Measurements from ENCODE around the gene PARS2. TPM values are rescaled to one million over a fixed set of nuclear protein-coding genes. Genes with fewer than 3 reads are reported as not detected.

PARS2 gene
- polyA plus RNA-seq, 1 donor, result 4.5 TPM

DNA sequence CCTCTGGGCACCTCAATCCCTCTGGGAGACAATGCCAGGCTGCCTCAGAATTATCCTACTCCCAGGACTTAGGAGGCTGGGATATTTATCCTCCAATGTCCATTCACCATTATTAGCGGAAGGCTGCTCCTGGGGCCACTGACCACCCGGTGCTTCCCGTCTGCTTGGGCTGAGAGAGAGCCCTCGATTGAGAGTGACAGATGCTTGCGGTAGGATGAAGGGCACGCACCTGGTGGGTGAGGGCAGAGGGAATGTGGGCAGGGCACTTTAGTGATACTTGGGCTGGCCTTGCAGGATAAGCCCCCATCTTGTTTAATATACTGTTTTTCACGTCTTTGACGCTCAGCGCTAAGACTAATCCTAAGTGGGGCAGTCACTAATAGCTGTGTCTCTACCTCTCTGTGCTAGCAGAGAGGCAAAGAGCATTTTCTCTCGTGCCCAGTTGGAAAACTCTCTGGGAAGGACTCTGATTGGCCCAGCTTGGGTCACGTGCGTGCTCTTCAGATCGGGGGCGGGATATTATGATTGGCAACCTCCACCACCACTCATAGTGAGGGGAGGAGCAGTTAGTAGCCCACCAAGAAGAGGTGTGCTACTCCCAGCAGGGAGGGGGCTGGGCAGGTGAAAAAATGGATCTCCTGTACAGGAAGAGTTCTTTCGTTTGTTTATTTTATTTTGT, 10.6 kb upstream of the PARS2 start:
- DNase-seq, result no peak

DNA sequence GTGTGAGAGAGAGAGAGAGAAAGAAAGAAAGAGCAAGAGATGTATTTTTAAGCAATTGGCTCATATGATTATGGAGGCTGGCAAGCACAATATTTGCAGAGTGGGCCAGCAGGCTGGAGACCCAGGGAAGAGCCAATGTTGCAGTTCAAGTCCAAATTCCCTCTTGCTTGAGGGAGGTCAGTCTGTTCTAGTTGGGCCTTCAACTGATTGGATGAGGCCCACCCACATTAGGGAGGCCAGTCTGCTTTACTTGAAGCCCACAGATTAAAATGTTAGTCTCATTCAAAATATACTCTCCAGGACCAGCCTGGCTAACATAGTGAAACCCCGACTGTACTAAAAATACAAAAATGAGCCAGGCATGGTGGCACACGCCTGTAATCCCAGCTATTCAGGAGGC, 8.6 kb upstream of the PARS2 start:
- no peak for DNase-seq

DNA sequence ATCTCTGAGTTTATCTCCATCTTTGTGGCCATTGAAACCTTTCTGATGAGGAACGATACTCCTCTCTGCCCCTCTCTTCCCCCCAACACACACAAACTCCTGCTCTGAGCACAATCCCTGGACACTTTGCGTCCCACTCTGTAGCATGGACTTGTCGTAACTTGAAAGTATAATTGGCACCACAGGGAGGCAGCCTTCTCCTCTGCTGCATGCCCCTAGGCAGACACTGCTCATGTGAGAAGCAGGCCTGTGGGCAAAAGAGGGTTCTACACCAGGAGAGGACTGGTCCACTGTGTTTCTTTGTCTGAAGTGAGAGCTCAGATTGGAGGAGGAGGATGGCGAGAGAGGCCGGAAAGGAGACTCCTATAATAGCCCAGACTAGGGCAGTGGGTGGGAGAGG, 3.8 kb upstream of the PARS2 start:
- no peak for DNase-seq

DNA sequence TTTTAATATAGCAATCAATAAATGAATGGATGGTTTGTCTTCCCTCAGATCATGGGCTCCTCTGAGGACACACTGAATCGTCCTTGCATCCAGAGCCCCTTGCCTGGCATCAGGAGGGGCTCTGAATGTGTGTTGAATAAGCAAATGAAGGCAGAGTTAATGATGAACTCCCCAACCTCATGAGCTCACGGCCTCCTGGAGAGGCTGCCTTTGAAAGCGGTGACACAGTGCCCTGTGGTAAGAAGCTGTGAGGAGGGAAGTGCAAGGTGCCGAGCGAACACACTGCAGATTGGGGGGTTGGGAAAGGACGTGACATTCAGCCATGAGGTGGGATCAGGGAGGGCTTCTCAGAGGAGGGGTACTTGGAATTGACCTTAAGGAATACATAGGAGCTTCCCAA, 3.2 kb upstream of the PARS2 start:
- no peak for DNase-seq

DNA sequence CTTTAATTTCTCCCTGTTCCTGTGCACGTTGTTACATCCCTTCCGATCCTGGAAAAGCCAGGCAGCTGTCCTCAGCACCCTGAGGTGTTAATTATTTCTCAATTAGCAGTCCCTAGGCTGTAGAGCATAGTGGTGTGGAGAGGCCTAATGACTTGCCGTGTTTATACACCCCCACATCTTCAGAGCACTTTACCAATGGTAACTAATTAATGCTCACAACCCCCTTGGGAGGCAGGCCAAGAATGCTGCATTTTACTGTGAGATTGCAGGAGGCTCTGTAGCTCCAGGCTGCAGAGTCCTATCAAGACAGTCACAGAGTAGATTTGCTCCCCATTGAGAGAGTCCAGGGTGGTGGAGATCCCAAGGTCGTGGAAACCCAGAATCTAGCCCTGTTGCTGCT, 2.4 kb upstream of the PARS2 start:
- no peak for DNase-seq

DNA sequence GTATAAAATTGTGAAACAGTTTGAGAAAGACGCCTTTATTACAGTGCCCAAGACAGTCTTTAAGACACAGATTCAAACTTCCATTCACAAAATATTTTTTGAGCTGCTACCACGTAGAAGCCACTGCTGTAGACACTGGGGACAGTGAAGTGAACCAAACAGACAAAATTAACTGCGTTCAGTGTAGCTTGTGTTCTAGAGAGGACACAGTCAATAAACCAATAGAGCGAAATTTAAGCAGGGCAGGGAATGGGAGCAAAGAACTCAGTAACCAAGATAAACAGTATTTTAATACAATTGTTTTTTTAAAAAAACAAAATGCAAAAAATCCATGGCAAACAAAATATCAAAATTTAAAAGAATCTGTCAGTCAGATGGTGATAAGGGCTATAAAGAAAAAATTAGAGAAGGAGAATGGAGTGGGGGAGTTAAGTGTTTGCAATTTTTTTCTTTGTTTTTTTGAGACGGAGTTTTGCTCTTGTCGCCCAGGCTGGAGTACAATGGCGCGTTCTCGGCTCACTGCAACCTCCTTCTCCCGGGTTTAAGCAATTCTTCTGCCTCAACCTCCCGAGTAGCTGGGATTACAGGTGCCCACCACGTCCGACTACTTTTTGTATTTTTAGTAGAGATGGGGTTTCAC, 719 bp upstream of the PARS2 start:
- DNase-seq, result no peak

DNA sequence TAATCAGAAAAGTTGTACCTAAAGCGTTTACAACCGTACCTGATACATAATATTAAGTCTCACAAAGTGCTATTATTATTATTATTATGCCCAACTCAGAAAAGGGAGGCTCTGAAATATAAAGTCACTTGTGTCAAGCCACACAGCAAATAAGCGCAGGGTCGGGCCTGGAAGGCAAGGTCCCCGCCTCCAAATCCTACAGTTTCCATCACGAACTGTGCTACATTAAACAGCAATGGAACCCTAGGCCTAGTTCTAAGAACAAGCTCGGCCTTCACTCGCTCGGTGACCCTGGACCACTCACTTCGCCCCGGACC, 549 bp downstream of the PARS2 start:
- no peak for DNase-seq

DNA sequence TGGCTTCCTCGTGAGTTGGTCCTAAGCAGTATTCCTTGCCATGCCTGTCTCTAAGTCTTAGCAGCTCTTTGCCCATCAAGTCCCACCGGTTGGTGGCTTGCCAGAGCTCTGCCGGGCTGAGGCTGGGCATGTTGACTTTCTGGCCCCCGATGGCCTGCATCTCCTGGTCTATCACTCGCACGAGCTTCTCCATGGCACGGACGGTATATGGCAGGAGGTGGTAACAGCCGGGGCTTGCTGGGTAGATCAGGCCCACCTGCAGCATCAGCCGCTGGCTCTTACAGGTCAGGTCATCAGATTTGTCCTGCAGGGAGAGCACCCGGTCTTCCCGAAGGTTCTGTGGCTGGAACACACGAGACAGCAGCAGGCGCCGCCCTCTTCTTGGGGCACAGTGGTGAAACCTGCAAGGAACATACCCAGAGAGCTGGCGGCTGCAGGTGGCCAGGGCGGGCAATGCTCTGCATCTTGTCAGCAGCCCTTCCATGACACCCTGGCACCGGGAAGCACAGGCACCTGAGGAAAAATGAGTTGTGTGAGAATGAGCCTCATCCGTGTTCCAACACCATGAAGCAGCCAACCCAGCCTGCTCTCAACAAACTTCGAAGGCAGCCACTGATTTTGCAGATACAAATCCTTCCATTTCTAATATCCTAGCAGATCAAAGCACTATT, 5.5 kb downstream of the PARS2 start:
- no peak for DNase-seq

DNA sequence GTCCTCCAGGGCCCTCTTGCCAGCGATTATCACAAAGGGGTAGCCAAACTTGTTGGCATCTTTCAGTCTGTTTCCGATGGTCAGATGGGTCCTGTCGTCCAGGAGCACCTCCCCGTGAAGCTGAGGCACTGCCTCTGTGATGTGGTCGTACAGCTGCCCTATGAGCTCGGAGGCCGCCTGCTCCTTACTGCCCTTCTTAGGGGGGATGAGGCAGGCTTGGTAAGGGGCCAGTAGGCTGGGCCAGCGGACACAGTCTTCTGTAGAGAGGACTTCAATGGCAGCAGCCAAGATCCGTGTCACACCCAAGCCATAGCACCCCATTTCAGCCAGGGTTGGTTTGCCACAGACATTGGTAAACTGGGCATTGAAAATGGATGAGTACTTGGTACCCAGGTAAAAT, 6.5 kb downstream of the PARS2 start:
- DNase-seq, result no peak

DNA sequence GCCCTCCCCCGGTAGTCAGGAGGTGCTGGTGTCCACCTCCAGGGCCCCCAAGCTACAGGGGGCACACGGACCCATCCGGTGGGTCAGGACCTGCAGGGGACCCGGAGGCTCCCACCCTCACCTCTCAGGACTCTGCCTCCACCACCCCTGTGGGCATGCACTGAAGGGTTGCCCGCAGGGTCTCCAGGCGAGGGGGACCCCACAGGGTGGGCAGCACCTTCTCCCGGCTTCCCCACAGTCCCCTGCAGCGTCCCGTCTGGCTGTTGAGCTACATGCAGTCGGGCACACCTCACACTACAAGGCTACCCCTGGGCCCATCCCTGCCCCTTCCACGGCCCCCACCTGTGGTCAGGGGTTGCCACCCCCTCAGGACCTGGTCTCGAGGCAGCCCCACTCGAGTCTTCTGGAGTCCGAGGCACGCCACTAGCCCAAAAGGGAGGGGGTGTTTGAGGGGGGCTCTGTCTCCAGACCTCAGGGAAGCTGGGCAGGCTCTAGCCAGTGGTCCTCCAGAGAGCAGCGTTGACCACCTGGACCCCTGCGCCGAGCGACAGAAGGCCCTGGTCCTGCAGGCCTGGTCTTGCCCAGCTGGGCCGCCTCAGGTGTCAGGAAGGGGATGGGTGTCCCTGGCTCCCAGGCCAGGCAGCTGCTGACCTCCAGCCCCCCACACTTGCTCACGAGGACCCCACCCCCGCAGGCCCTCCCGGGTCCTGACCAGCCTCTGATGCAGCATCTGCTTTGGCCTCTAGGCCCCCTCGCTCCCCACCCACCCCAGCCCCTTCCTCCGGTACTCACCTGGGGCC, 9.6 kb downstream of the PARS2 start:
- DNase-seq, result no peak

DNA sequence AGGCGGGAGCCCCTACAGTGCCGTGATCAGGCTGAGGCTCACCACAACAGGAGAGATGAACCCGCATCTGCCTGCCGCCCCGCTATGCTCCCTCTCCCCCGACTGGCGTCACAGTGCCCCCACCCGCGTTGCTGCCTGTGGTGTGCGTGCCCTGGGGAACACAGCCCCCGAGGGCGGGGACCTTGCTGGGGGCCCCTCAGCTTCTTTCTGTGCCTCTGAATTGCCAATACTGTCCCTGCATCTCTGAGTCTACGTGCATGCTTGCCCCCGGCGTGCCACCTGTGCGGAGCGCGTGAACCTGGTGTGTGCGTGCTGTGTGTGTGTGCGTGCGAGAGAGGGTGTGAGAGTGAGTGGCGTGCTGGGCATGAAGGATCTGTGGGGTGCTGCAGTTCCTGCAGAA, 10.3 kb downstream of the PARS2 start:
- no peak for DNase-seq

DNA sequence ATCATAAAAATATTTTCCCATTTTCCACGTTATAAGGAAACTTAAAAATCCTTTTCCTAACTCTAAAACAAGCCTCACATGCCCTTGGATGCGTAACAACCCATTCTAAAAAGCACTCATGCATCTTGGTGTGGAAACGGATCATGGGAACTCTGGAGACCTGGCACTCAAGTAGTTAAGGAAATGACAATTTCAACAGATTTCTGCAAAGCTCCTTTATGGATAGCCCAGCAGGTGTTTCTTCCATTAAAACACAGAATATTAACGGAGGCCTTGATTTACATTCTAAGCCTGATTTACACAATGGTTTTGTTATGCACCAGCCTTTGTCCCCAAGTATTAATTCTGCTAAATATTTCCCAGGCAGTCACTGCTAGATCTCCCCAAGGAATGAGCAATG, 12.9 kb downstream of the PARS2 start:
- no peak for DNase-seq

DNA sequence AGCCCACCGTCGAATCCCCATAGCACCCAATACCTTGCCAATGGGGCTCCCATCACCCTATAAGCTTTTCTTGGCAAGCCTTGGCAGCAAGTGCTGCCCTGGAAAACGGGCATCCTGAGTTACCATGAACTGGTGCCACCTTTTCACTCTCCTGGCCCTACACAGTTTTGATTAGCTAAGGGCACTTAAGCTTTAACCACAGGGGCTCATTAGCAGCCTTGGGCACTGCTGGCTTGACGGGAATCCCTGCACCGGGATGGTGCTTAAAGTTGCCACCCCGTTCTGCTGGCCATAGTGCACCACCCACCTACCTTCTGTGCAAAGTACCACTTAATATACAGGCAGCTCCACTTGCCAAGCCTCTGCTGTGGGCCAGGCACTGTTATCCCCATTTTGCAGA, 13.7 kb downstream of the PARS2 start:
- DNase-seq, result no peak

DNA sequence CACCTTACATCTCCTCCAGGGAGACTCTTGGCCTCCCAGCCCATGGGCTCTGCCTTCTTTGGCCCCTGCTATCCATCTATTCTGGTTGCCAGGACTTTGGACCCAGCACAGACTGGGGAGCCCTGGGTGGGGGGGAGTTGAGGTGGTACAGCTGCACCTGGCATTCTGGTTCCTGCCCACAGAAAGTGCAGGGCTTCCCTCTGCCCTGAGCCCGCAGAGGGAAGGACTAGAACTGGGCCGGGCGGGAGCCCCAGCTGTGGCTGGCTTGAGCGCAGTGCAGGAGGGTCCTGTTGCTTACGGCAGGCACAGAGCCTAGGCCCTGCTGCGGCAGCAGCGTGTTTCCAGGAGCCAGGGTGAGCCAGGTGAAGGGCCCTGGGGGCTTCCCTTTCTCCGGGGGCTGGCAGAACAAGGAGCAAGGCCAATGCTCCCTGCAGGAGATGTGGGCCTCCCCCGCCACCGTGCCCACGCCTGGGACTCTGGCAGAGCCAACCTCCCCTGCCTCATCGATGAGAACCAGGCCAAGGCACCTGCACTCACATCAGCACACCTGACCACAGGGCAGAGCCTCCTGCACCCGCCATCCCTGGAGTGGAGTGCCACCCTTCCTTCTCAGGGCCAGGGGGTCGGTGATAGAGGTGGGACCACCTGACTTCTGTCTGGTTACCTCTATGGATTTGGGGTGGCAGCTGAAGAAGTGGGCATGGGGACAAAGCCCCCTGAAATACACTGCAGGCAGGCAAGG, 16.1 kb downstream of the PARS2 start:
- DNase-seq, result no peak

DNA sequence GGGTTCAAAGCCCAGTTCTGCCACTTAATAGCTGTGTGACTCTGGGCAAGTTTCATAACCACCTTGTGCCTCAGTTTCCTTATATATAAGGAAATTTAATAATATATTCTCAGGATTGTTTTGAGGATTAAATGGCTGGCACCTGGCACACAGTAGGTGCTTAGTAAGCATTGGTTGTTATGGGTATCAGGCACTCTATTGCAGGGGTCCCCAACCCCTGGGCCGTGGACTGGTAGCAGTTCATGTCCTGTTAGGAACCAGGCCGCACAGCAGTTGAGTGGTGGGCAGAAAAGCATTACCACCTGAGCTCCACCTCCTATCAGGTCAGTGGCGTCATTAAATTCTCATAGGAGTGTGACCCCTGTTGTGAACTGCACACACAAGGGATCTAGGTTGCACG, 18.5 kb downstream of the PARS2 start:
- DNase-seq, result no peak

DNA sequence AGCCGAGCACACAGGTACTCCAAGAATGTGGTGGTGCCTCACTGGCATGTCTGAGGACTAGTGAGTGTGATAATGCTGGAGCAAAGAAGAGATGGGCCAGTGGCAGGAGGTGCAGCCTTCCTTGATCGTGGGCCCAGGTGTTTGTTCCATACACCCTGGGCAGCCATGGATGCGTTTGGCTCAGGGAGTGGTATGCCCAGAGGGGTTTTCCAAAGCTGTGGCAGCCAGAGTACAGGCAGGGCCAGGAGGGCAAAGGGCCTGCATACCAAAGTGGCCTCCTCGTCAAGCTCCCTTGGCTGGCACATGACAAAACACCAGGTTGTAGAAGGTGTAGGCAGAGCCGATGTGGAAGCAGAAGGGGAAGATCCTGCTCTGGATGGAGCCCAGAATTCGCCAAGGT, 19.0 kb downstream of the PARS2 start:
- DNase-seq, result no peak

DNA sequence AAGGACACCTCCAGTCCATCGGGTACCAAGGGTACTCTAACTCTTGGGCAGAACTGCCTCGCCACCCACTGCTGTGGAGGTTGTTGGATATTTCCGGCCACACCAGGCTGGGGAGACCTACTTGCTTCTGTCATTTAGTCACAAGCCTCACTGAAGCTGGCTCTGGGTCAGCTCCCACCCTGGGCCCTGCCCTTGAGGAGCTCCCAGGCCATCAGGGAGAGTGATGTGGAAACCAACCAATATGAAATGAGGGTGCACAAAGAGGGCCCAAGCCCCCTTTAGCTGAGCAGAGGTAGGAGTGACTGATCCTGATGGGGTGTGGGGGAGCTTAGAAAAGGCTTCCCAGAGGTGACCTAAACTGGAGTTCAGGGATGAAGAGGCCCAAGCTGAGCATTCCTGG, 19.6 kb downstream of the PARS2 start:
- DNase-seq, result no peak

DNA sequence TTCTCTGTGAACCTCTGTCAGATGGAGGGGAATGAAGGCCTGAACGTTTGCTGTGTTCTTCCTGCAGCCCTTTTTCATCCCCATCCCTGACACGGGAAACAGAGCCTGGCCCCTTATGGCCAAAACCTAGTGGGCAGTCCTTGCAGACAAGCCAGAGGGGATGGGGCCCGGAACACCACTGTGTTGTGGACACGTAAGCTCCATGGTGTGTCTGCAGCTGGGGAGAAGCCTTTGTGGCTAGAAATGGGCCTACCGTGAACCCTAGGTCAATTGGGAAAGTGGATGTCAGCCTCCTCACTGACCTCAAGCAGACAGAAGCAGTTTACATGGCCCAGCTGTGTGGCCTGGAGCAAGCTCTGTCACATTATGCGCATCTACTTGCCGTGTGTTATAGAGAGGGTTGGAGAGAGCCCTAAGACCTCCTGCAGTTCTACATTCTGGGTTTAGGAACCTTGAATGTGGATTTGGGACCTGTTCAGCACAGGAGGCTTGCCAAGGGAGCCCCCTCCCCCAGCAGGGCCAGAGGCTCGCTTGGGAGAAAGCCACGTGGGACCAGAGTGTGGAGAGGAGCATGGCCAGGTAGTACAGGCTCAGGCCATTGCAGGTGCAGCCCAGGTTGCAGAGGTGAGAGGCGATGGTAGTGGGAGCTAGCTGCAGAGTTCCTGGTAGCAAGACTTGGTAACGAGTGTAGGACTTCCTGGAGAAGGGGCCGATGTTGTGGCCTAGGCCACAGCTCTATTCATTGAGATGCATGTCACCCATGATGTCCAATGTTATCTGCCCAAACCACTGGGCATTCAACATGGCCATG, 20.7 kb downstream of the PARS2 start:
- DNase-seq, result no peak

DNA sequence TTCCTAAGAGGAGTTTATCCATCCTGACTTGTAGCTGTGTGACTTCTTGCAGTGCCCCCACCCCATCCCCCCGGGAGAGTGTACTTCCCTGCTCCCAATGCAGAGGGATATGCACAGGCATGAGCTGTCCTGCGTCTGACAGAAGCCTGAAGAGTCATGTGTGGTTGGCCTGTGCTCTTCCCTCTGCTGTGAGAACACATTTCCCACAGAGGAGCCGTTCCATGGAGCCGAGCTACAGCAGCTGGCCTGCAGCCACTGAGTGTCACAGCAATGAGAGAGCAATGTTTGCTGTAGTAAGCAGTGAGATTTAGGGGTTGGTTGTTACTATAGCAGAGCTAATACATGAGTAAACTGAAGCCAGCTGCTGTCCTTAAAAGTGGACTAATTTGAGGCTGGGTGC, 22.0 kb downstream of the PARS2 start:
- peak; percentile 22 for DNase-seq

DNA sequence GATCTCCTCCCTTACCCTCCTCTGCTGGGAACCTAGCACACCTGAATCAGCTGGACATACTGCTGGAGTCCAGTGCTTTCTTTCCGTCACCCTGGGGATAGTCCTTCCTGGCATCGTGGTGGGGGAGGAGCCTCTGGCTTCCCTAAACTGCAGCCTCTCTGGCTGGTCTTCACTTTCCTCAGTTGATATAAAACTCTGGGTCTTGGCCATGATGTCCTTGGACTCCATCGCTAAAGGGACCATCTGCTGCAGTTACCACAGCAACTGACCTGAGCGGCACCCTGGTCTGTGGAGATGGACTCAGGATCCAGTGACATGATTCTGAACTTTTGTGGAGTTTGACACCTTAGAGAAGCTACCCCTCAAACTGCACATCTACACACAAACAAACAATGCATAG, 22.8 kb downstream of the PARS2 start:
- no peak for DNase-seq

DNA sequence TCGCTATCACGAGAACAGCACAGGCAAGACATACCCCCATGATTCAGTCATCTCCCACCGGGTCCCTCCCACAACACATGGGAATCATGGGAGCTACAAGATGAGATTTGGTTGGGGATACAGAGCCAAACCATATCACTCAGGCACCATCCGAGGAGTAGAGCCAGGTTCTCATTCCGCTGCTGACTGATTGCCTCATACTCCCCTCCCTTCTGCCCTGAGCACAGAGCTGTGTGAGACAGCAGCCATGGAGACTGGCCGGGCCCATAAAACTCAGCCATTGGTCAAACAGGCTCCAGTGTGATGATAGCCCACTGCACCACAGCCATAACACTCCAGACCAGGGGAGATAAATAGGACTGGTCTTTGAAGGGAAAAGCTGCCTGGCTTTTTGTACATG, 26.1 kb downstream of the PARS2 start:
- no peak for DNase-seq

DNA sequence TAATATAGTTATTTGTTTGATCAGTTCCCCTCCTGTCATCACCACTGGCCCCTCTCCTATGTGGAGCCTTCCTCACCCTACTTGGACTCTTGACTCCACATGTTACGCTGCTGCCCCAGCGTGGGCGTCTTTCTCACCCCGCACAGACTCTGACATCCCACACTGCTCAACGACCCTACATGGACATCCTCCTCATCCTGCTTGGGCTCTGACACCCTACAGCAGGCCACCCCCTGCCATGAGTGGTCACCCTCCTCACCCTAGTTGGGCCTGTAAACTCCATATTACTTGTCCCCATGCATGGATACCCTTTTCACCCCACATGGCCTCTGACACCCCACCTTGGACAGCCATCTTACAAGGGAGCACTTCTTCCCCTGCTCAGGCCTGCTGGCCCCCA, 27.6 kb downstream of the PARS2 start:
- no peak for DNase-seq

Data from hindlimb muscle (tissue), 1 donor.